Kidney epithelial cell (primary cell): ENCODE results near the gene NKAP. TPM values are rescaled to one million over a fixed set of nuclear protein-coding genes. Genes with fewer than 3 reads are reported as not detected.

Experiments
- DNase-seq: peaks from one replicate; pipeline ENCODE4 v3.0.0-alpha.2; 2010; ENCODE audit warnings: low read depth
- H3K27me3 ChIP-seq: 2 replicates; pipeline ENCODE4 v1.6.0; 2011; ENCODE audit warnings: low read length; ENCODE audit not compliant: control insufficient read depth, insufficient read depth
- H3K36me3 ChIP-seq: 2 replicates; pipeline ENCODE4 v1.5.1; 2011; ENCODE audit warnings: low read length; ENCODE audit not compliant: control insufficient read depth, insufficient read depth
- H3K4me3 ChIP-seq: 2 replicates; pipeline ENCODE4 v1.5.1; 2011; ENCODE audit warnings: low read depth, mild to moderate bottlenecking, control low read depth, low read length
- CTCF ChIP-seq: IDR thresholded peaks from 2 replicates; pipeline ENCODE4 v1.5.1; 2011; ENCODE audit warnings: mild to moderate bottlenecking, moderate library complexity, low read length, control low read depth, inconsistent platforms; ENCODE audit not compliant: insufficient read depth, poor library complexity, severe bottlenecking
- total RNA-seq: library from RNA; depleted of rRNA; stranded (reverse); fragments of >200 nt; gene quantifications from 2 replicates; pipeline ENCODE4 v1.2.3, GENCODE V29; 2015

NKAP gene
- total RNA-seq, 1 donor from 2014 or later: 4.9 TPM

GRCh38 chrX:119887721-119888425 lies 55.7 kb downstream of the NKAP start:
- no peaks in the 10 kb centered on the region for H3K27me3 ChIP-seq
- H3K4me3 ChIP-seq: peak overlapping the region; percentile 35
- peak; percentile 71 for TF ChIP-seq CTCF
- DNase-seq: no peak
- H3K36me3 ChIP-seq: no peaks in the 10 kb centered on the region

GRCh38 chrX:119885554-119886428 lies 57.8 kb downstream of the NKAP start:
- no peak overlapping the region for H3K4me3 ChIP-seq
- no peaks in the 10 kb centered on the region for H3K27me3 ChIP-seq
- TF ChIP-seq CTCF: no peak
- no peaks in the 10 kb centered on the region for H3K36me3 ChIP-seq
- no peak for DNase-seq

- no peak for DNase-seq
- Histone ChIP-seq H3K4me3 (no peak overlapping the region), H3K36me3 (no peaks in the 10 kb centered on the region), H3K27me3 (no peaks in the 10 kb centered on the region)
- peak; percentile 66 for TF ChIP-seq CTCF
These were observed 62.8 kb downstream of the NKAP start for GRCh38 chrX:119880552-119881437.

- Histone ChIP-seq H3K36me3 (no peaks in the 10 kb centered on the region), H3K27me3 (no peaks in the 10 kb centered on the region), H3K4me3 (no peak overlapping the region)
- DNase-seq: no peak
- no peak for TF ChIP-seq CTCF
These were observed 63.5 kb downstream of the NKAP start for GRCh38 chrX:119880076-119880475.

- no peak for DNase-seq
- no peak for TF ChIP-seq CTCF
- Histone ChIP-seq H3K27me3 (no peaks in the 10 kb centered on the region), H3K4me3 (no peak overlapping the region), H3K36me3 (no peaks in the 10 kb centered on the region)
These were observed 64.8 kb downstream of the NKAP start for GRCh38 chrX:119878740-119879139.
